A549 (cell line): ENCODE data around the gene DLGAP1.

ENCODE experiments used
- TF ChIP-seq, protein P1 (sequence below): IDR thresholded peaks from 2 replicates; pipeline ENCODE4 v1.6.1; 2012; ENCODE audit warnings: low read depth, borderline replicate concordance
- TF ChIP-seq, protein P2 (sequence below): fragments of >200 bp; sonication (Bioruptor Twin); formaldehyde crosslinking; IDR thresholded peaks from 3 replicates; pipeline ENCODE4 v1.5.1; 2016

DNA sequence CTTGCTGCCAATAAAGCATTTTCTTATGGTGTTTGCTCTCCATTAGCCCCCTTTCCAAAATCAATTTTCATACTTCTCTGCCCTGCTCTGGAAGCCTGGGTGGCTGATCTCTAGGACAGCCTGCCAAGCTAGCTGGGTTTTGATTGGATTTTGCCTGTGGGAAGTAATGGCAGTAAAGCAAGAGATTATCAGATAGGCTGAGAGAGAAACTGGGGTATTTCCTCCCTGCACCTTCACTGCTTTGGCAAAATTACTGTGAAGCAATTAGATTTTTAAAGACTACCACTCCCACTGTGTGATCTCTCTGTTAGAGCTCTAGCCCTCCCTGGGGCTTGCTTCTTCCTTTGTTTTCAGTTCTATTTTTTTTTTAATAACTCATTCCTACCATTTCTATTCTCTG is 223.8 kb downstream of the DLGAP1 start:
- TF ChIP-seq, protein P1, sequence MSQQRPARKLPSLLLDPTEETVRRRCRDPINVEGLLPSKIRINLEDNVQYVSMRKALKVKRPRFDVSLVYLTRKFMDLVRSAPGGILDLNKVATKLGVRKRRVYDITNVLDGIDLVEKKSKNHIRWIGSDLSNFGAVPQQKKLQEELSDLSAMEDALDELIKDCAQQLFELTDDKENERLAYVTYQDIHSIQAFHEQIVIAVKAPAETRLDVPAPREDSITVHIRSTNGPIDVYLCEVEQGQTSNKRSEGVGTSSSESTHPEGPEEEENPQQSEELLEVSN = no peak
- TF ChIP-seq, protein P2, sequence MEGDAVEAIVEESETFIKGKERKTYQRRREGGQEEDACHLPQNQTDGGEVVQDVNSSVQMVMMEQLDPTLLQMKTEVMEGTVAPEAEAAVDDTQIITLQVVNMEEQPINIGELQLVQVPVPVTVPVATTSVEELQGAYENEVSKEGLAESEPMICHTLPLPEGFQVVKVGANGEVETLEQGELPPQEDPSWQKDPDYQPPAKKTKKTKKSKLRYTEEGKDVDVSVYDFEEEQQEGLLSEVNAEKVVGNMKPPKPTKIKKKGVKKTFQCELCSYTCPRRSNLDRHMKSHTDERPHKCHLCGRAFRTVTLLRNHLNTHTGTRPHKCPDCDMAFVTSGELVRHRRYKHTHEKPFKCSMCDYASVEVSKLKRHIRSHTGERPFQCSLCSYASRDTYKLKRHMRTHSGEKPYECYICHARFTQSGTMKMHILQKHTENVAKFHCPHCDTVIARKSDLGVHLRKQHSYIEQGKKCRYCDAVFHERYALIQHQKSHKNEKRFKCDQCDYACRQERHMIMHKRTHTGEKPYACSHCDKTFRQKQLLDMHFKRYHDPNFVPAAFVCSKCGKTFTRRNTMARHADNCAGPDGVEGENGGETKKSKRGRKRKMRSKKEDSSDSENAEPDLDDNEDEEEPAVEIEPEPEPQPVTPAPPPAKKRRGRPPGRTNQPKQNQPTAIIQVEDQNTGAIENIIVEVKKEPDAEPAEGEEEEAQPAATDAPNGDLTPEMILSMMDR = no peak
